NB4 (cell line): Measurements from ENCODE around the gene NEK4.

Experiments used
- DNase-seq: peaks from one replicate; pipeline ENCODE4 v3.0.0; 2010; ENCODE audit warnings: low read depth
- H3K4me3 ChIP-seq: one replicate; pipeline ENCODE4 v1.5.1; 2011; ENCODE audit warnings: mild to moderate bottlenecking, low read depth, low read length, moderate library complexity
- CTCF ChIP-seq: IDR thresholded peaks from one replicate; pipeline ENCODE4 v1.5.1; 2012; ENCODE audit warnings: low read depth, low read length
- MAX ChIP-seq: IDR thresholded peaks from 2 replicates; pipeline ENCODE4 v1.6.1; 2011; ENCODE audit warnings: low read depth, low read length
- MYC ChIP-seq: IDR thresholded peaks from 2 replicates; pipeline ENCODE4 v1.6.1; 2011; ENCODE audit warnings: low read depth, low read length
- POLR2A ChIP-seq: IDR thresholded peaks from 2 replicates; pipeline ENCODE4 v1.6.1; 2011; ENCODE audit warnings: mild to moderate bottlenecking; ENCODE audit not compliant: insufficient read length; ENCODE audit errors: extremely low read depth

Gene NEK4

GRCh38 chr3:52784021-52784621, 13.4 kb upstream of the NEK4 start:
- H3K4me3 ChIP-seq = no peak overlapping the region
- DNase-seq = no peak
- TF ChIP-seq POLR2A (no peak), MAX (no peak), CTCF (no peak), MYC (no peak)

GRCh38 chr3:52783211-52783555, 12.4 kb upstream of the NEK4 start:
- TF ChIP-seq POLR2A (no peak), MAX (no peak)
- H3K4me3 ChIP-seq = no peak overlapping the region
- peak; percentile 17 for DNase-seq

- TF ChIP-seq MYC = no peak
- TF ChIP-seq POLR2A = no peak
- no peak for TF ChIP-seq MAX
- no peak for TF ChIP-seq CTCF
- no peak overlapping the region for H3K4me3 ChIP-seq
- DNase-seq = no peak
Measured at GRCh38 chr3:52782412-52783210, 11.9 kb upstream of the NEK4 start.

- no peak for TF ChIP-seq CTCF
- no peak for TF ChIP-seq POLR2A
- TF ChIP-seq MYC = no peak
- DNase-seq = no peak
- no peak overlapping the region for H3K4me3 ChIP-seq
Measured at GRCh38 chr3:52781741-52782140, 11.0 kb upstream of the NEK4 start.

- no peak for TF ChIP-seq CTCF
- TF ChIP-seq MYC = no peak
- TF ChIP-seq POLR2A = no peak
- no peak for TF ChIP-seq MAX
- H3K4me3 ChIP-seq = no peak overlapping the region
- no peak for DNase-seq
Measured at GRCh38 chr3:52779837-52780585, 9.3 kb upstream of the NEK4 start.

- peak; percentile 75 for DNase-seq
- no peak for TF ChIP-seq POLR2A
- TF ChIP-seq CTCF = no peak
- TF ChIP-seq MYC = peak; percentile 65
- TF ChIP-seq MAX = peak; percentile 75
- no peak overlapping the region for H3K4me3 ChIP-seq
Measured at GRCh38 chr3:52779011-52779836, 8.5 kb upstream of the NEK4 start.
